Measurements from ENCODE around the gene TMEM140. TPM values are rescaled to one million over a fixed set of nuclear protein-coding genes. Genes with fewer than 3 reads are reported as not detected.

Gene TMEM140
- total RNA-seq, 2 experiments from 2014 or later: 6.2 to 7.6 TPM

DNA sequence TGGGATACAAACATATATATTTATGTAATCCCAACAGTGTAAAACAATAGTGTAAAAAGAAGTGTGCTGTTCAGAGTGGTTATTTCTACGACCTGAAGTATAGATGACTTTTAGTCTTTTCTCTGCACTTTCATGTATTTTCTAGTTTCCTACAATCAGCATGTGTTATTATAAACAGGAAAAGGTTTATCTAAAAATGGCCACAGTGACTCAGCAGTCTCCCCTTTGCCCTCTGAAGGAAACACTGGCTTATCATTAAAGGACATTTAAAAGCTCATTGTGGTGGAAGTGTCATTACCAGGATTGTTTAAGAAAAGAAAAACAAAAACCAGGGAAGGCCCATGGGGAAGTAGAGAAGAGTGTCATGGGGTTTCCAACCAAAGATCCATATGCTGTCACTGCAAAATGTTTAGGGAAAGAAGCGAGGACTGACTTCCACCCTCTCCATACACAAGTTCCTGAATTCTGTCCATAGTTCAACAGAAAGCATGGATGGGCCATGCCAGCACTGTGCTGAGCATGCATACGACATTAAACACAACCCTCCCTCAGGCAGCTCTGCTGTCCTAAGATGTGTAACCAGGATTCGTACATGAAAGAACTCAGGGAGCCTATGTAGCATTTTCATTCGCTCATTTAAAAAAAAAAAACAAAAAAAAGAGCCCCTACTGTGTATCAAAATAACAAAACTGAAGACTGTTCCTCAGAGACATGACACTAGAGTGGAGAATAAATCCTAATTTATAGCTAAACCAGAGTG is 12.4 kb downstream of the TMEM140 start:
- ChIA-PET POLR2A (interaction anchor here (0.5 to 16.8 kb wide), 5 partner anchors 9 to 174 kb away, joined by 3 to 204 read pairs (median 6); partner anchors contain the start of genes AGBL3 and TMEM140), CTCF (interaction anchor here (1.4 to 1.6 kb wide), 3 partner anchors 9 to 175 kb away, joined by 4 to 7 read pairs (median 5); no protein-coding TSS in a partner anchor)
- Mint-ChIP-seq H3K27ac (peak overlapping the region; percentile 85), H3K9me3 (peaks cover 37% of the 10 kb centered on the region), H3K4me3 (no peak overlapping the region), H3K36me3 (ENCODE audit: low read depth) (peaks cover 88% of the 10 kb centered on the region), H3K27me3 (no peaks in the 10 kb centered on the region), H3K4me1 (ENCODE audit: low read depth) (peaks cover 47% of the 10 kb centered on the region)
- TF ChIP-seq, protein P1, sequence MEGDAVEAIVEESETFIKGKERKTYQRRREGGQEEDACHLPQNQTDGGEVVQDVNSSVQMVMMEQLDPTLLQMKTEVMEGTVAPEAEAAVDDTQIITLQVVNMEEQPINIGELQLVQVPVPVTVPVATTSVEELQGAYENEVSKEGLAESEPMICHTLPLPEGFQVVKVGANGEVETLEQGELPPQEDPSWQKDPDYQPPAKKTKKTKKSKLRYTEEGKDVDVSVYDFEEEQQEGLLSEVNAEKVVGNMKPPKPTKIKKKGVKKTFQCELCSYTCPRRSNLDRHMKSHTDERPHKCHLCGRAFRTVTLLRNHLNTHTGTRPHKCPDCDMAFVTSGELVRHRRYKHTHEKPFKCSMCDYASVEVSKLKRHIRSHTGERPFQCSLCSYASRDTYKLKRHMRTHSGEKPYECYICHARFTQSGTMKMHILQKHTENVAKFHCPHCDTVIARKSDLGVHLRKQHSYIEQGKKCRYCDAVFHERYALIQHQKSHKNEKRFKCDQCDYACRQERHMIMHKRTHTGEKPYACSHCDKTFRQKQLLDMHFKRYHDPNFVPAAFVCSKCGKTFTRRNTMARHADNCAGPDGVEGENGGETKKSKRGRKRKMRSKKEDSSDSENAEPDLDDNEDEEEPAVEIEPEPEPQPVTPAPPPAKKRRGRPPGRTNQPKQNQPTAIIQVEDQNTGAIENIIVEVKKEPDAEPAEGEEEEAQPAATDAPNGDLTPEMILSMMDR (IDR thresholded peaks at IDR 0.05): no peak
- peak; percentile 62 for ATAC-seq
- intact Hi-C loops (cut with micrococcal nuclease): no loop called here
- no peak for DNase-seq

DNA sequence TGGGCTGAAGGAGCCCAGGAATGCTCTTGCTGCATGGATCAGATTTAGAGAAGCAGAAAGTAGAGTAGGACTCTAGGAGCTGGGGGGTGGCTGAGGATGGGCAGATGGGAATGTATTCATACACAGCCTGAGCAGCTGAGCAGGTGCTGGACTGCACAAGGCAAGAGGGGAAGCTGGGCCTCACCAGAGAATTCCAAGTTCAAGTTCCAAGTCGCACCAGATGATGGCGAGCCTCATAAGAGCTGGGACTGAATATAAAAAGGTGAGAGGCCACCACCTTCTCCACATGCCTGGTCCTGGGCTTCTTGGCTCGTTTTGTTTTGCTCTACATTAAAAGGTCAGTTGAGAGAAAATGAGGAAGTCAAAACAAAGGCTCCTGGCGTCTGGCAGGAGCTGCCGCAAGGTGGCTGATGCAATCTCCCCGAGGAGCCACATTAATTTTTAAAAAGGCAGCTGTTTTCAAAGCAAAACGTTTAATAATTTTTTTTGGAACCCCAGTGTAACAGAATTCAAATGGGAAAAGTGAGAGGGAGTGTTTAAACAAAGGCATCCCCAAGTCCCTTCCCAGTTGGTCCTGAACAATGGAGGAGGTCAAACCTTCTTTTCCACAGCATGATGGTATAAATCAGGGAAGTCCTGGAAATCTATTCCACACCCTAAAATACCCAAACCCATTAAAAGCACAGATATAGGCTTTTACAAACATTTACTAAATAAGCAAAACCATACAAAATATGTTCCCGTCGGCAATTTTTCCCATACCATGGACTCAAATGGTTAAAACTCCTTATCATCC is 13.2 kb downstream of the TMEM140 start:
- H3K4me3 Mint-ChIP-seq: no peak overlapping the region
- H3K27ac Mint-ChIP-seq: peak overlapping the region; percentile 85
- intact Hi-C loops (cut with micrococcal nuclease): no loop called here
- POLR2A ChIA-PET: interaction anchor here (0.5 to 16.8 kb wide), 7 partner anchors 8 to 175 kb away, joined by 3 to 204 read pairs (median 4); partner anchors contain the start of genes AGBL3 and TMEM140
- peaks cover 45% of the 10 kb centered on the region for H3K4me1 Mint-ChIP-seq (ENCODE audit: low read depth)
- TF ChIP-seq, protein P1 (IDR thresholded peaks at IDR 0.05): no peak
- no peaks in the 10 kb centered on the region for H3K27me3 Mint-ChIP-seq
- peaks cover 30% of the 10 kb centered on the region for H3K9me3 Mint-ChIP-seq
- ATAC-seq (no peak), DNase-seq (no peak)
- H3K36me3 Mint-ChIP-seq (ENCODE audit: low read depth): peaks cover 88% of the 10 kb centered on the region
- CTCF ChIA-PET: interaction anchor here (0.7 to 1.6 kb wide), 4 partner anchors 8 to 175 kb away, joined by 3 to 7 read pairs (median 4); no protein-coding TSS in a partner anchor

DNA sequence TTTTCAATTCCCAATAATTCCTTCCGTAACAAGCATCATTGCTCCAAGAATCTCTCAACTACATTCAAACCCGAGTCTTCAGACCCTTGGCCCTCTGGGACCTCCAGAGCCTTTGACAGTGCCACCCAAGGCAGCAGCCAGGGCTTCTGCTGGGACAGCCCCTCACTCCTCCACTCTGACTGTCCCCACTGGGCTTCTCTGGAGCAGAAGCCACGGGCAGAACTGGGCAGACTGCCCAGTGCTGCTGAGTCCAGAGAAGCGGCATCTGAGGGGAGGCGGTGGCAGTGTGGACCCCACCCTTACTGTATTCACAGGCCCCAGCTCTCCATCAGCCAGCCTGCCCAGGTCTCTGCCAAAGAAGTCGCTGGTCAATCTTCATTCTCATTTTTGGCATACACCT is 13.8 kb downstream of the TMEM140 start:
- H3K9me3 Mint-ChIP-seq: peaks cover 24% of the 10 kb centered on the region
- peaks cover 86% of the 10 kb centered on the region for H3K36me3 Mint-ChIP-seq (ENCODE audit: low read depth)
- TF ChIP-seq, protein P1 (IDR thresholded peaks at IDR 0.05): no peak
- ATAC-seq: no peak
- peaks cover 49% of the 10 kb centered on the region for H3K4me1 Mint-ChIP-seq (ENCODE audit: low read depth)
- ChIA-PET POLR2A (interaction anchor here (0.6 to 16.8 kb wide), 5 partner anchors 8 to 543 kb away, joined by 3 to 204 read pairs (median 4); partner anchors contain the start of gene TMEM140), CTCF (interaction anchor here (0.7 to 1.6 kb wide), 5 partner anchors 7 to 176 kb away, joined by 3 to 7 read pairs (median 4); partner anchors contain the start of gene CYREN)
- intact Hi-C loops (cut with micrococcal nuclease): no loop called here
- DNase-seq: no peak
- H3K4me3 Mint-ChIP-seq: no peak overlapping the region
- H3K27me3 Mint-ChIP-seq: no peaks in the 10 kb centered on the region
- H3K27ac Mint-ChIP-seq: peak overlapping the region; percentile 85

DNA sequence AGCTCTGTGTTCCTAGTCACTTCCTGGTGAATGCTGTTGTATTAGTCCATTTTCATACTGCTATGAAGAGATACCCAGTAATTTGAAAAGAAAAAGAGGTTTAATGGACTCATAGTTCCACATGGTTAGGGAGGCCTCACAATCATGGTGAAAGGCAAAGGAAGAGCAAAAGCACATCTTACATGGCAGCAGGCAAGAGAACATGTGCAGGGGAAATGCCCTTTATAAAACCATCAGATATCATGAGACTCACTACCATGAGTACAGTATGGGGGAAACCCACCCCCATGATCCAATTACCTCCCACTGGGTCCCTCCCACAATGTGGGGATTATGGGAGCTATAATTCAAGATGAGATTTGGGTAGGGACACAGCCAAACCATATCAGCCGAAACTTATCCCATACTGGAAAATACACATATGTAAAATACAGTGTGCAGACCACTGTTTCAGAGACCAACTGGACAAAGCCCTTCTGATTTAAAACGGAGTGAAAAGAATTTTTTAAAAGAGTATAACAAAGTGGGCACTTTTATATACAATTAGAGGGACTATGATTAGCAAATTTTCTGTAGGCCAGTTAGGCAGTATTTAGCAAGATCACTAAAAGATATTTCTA is 14.6 kb downstream of the TMEM140 start:
- no peak for ATAC-seq
- Mint-ChIP-seq H3K27me3 (no peaks in the 10 kb centered on the region), H3K27ac (peak overlapping the region; percentile 85), H3K9me3 (peaks cover 19% of the 10 kb centered on the region), H3K4me1 (ENCODE audit: low read depth) (peaks cover 57% of the 10 kb centered on the region), H3K36me3 (ENCODE audit: low read depth) (peaks cover 85% of the 10 kb centered on the region), H3K4me3 (no peak overlapping the region)
- ChIA-PET CTCF (interaction anchor here (1.0 to 3.3 kb wide), 2 partner anchors 8 to 14 kb away, joined by 3 to 11 read pairs; partner anchors contain the start of genes CYREN and TMEM140), POLR2A (interaction anchor here (0.6 to 16.8 kb wide), 2 partner anchors 15 to 544 kb away, joined by 3 to 204 read pairs; partner anchors contain the start of gene TMEM140)
- TF ChIP-seq, protein P1 (IDR thresholded peaks at IDR 0.05): no peak
- intact Hi-C loops (cut with micrococcal nuclease): no loop called here
- DNase-seq: no peak
